OCI-LY1 (cell line): ENCODE results near the gene FBXO10.

Source experiments
- EZH2 ChIP-seq: fragments of 200-600 bp; sonication (generic), shearing (Covaris generic); IDR thresholded peaks from 2 replicates; pipeline ENCODE4 v1.8.0; 2017; ENCODE audit warnings: borderline replicate concordance, mixed run types, mild to moderate bottlenecking, antibody characterized with exemption, low read length, moderate library complexity, mixed read lengths
- TF ChIP-seq, protein P1 (sequence below): fragments of 200-600 bp; sonication (generic), shearing (Covaris generic); IDR thresholded peaks from 2 replicates; pipeline ENCODE4 v1.5.1; 2017; ENCODE audit warnings: mild to moderate bottlenecking, antibody characterized with exemption, low read length, moderate library complexity, mixed read lengths

DNA sequence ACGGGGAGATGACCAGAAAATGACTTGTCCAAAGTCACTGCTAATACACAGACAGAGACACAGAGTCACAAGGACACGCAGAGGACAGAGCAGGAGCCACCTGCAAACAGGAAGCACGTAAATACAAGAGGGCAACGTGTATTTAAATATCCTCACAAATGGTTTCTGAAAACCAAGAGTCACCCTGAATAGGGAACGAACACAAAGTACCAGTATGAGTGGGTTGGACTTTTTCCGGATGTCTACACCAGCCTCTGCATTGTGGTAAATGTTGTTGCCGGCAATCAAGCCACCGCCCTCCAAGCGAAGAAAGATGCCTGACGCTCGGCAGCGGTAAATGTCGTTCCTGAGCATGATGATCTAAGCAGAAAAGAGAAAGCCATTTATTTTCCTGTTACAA is 44.5 kb downstream of the FBXO10 start:
- TF ChIP-seq, protein P1, sequence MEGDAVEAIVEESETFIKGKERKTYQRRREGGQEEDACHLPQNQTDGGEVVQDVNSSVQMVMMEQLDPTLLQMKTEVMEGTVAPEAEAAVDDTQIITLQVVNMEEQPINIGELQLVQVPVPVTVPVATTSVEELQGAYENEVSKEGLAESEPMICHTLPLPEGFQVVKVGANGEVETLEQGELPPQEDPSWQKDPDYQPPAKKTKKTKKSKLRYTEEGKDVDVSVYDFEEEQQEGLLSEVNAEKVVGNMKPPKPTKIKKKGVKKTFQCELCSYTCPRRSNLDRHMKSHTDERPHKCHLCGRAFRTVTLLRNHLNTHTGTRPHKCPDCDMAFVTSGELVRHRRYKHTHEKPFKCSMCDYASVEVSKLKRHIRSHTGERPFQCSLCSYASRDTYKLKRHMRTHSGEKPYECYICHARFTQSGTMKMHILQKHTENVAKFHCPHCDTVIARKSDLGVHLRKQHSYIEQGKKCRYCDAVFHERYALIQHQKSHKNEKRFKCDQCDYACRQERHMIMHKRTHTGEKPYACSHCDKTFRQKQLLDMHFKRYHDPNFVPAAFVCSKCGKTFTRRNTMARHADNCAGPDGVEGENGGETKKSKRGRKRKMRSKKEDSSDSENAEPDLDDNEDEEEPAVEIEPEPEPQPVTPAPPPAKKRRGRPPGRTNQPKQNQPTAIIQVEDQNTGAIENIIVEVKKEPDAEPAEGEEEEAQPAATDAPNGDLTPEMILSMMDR, result no peak
- TF ChIP-seq EZH2, result no peak
